ENCODE results near the gene ZNF568.

DNA sequence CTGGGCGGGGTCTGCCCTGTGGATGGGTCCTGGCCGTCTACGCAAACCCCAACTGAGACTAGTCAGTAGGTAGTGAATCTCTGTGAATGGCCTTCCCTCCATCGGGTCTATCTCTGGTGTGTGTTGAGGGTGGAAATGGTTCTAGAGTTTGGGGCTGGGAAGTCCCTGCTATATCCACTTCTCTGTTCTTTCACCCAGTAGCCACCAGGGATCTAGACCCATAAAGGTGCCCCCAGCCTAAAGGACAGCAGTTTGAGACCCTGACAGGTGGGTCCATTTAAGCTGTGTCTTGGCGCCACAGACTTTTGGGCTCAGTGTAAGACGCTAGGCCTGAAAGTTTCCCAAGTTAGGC lies 57.7 kb downstream of the ZNF568 start:
- TF ChIP-seq, protein P1, sequence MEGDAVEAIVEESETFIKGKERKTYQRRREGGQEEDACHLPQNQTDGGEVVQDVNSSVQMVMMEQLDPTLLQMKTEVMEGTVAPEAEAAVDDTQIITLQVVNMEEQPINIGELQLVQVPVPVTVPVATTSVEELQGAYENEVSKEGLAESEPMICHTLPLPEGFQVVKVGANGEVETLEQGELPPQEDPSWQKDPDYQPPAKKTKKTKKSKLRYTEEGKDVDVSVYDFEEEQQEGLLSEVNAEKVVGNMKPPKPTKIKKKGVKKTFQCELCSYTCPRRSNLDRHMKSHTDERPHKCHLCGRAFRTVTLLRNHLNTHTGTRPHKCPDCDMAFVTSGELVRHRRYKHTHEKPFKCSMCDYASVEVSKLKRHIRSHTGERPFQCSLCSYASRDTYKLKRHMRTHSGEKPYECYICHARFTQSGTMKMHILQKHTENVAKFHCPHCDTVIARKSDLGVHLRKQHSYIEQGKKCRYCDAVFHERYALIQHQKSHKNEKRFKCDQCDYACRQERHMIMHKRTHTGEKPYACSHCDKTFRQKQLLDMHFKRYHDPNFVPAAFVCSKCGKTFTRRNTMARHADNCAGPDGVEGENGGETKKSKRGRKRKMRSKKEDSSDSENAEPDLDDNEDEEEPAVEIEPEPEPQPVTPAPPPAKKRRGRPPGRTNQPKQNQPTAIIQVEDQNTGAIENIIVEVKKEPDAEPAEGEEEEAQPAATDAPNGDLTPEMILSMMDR (conservative IDR thresholded peaks at IDR 0.05 in 1 of 2, IDR thresholded peaks at IDR 0.05 in 1 of 2; ENCODE audit: extremely low read depth in 1 of 2, insufficient read depth in 1 of 2, low read depth in 1 of 2, low read length in 2 of 2) = no peak
- TF ChIP-seq EZH2 (IDR thresholded peaks at IDR 0.05; ENCODE audit: borderline replicate concordance, low read length) = no peak

Data from mammary epithelial cell (primary cell).